HTR-8/SVneo (cell line): ENCODE data around the gene KIF22.
"Not testable (repeated sequence)": the region's sequence is repeated elsewhere in the genome, so short reads cannot be mapped to it uniquely, and the experiment has no call there.

Experiments
- DNase-seq: peaks from one replicate; pipeline ENCODE4 v3.0.0; 2011; ENCODE audit warnings: low spot score, mixed read lengths; ENCODE audit not compliant: insufficient read length
- FAIRE-seq: peaks from 2 replicates; lab custom pipeline; 2011; peaks lifted over from hg19 to GRCh38; lab: Jason Lieb, UNC

Gene KIF22

DNA sequence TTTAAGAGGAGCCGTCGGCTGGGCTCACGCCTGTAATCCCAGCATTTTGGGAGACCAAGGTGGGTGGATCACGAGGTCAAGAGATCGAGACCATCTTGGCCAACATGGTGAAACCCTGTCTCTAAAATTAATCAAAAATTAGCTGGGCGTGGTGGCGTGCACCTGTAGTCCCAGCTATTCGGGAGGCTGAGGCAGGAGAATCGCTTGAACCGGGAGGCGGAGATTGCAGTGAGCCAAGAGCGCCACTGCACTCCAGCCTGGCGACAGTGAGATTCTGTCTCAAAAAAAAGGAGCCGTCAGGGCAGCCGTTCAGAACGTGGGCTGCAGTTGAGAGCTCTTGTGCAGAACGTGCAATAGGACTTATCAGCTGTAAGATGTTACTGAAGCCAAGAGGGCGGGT, 2.6 kb downstream of the KIF22 start:
- DNase-seq, FAIRE-seq: not testable (repeated sequence)

DNA sequence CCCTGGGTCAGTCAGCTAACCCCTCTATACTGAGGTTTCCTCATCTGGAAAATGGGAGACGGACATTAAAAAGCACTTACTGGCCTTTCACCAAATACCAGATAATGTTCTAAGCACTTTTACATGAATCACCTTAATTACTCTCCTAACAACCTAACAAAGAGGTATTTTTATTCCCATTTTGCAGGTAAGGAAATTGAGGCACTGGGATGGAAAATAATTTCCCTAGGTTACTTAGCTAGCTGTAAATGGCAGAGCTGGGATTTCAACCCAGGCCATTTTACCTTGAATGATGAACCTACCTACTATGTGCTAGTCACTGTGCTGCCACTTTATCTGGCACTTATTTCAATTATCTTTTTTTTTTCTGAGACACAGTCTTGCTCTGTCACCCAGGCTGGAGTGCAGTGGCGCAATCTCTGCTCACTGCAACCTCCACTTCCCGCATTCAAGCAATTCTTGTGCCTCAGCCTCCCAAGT, 3.7 kb downstream of the KIF22 start:
- FAIRE-seq, result no peak
- no peak for DNase-seq

DNA sequence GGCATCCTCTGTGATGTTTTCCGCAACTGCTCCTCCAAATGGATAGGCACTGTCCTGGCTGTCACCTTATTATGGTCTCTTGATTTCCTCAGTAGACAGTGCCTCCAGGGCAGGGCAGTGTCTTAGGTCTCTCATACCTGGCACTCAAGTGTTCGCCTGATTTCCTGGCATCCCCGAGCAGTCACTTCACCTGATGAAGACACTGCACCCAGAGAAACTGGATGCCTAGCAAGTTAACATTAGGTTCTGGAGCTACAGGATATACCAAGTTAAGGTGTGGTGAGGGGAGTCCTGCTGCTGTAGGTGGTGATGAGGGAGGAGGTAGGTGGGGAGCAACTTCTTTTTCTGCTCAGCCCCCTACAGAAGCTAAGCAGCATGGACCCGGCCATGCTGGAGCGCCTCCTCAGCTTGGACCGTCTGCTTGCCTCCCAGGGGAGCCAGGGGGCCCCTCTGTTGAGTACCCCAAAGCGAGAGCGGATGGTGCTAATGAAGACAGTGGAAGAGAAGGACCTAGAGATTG, 11.9 kb downstream of the KIF22 start:
- FAIRE-seq, result no peak
- no peak for DNase-seq

DNA sequence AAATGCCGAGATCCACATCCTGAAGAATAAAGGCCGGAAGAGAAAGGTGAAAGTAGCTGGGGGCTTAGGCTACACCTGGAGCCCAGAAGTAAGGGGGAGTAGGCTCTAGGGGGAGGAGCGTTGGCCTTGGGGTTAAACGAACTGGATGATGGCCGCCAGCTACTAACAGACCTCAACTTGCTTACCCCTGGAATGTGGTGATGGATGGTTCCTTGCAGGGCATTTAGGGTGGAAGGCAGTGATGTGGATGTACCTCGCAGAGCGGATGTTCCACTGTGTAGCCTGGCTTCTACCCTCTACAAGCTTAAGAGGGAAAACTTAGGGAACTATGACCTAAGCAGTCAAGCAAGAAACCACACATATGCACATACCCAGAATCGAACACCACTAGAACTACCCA, 13.5 kb downstream of the KIF22 start:
- FAIRE-seq, result no peak
- no peak for DNase-seq

DNA sequence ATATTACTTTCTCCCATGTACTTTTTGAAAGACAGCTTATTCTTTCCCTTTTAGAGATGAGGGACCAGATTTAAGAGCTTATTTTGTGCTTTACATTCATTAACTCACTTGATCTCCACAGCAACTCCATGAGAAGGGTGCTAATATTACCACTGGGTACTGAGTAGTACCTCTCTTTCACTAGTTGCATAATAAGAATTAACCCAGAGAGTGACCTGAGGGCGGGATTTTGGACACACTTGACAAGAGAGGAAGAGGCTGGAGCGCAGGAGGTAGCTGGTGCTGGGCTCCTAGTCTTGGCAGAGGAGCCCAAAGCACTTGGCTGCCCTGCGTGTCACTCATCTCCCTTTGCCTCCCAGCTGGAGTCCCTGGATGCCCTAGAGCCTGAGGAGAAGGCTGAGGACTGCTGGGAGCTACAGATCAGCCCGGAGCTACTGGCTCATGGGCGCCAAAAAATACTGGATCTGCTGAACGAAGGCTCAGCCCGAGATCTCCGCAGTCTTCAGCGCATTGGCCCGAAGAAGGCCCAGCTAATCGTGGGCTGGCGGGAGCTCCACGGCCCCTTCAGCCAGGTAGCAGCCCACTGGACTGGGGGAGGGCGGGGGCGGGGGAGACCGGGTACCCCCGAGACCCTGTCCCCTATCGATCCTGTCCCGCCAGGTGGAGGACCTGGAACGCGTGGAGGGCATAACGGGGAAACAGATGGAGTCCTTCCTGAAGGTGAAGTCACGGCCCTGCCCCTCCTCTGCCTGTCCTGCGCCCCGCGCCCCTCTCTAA, 14.1 kb downstream of the KIF22 start:
- FAIRE-seq (no peak), DNase-seq (no peak)

DNA sequence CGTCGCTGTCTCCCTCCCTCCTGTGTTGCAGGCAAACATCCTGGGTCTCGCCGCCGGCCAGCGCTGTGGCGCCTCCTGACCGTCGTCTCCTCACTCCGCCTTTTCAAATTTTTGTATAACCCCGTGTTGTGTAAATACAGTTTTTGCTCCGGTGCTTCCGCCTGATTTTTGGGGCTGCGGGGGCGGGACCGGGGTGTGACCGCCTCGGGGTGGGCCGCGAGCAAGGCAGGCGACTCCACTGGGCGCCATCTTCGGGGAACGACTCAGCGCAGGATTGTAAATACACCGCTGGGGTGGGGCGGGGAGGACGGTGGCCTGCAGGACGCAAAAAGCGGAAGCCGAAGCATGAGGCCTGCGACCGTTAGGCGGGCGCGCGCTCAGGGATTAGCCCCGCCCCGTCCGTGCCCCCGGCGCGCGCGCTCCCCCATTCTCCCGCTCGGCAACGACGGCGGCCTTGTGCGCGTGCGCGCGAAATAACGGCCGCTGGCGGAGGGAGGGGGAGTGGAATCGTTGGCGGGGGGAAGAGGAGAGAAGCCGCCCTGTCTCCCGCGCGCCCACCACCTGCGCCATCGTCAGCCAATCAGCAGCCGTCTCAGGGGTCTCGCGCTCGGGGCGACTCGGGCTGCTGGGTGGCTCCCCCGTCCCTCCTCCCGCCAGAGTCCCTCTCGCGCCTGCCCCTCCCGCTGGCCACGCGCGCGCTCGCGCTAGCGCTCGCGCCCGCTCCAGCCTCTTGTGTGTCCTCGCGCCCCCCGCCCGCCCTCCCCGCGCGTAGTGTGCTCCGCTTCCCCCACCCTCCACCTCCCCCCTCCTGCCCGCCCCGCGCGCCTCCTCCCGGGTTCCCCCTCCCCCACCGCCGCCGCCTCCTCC, 14.9 kb downstream of the KIF22 start:
- FAIRE-seq (peak; percentile 84), DNase-seq (peak; percentile 92)

DNA sequence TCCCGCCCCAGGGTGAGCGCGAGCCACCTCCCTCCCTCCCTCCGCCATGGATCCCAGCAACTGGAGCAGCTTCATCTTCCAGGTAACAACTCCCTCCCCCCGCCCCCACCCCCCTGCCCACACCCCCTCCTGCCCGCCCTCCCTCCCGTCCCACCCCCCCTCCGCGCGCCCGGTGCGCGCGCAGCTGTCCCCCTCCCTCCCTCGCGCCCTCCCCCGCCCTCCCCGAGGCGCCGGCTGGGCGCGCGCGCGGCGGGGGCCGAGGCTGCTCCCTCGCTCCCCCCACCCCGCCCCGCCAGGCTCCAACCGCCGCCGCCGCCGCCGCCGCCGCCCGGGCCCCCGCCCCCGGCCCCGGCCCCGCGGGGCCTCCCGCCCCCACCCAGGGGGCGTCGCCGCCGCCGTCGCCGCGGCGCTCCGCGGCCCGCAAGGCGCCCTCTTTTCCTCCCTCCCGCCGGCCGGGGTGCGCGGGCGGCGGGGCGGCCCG, 15.6 kb downstream of the KIF22 start, which contains the start of gene MAZ:
Gene MAZ (plus strand): TSS at position 431 of the 481 bp plus-strand sequence. CDS start 173 bp downstream, outside the sequence.
- no peak for DNase-seq
- FAIRE-seq, result no peak

DNA sequence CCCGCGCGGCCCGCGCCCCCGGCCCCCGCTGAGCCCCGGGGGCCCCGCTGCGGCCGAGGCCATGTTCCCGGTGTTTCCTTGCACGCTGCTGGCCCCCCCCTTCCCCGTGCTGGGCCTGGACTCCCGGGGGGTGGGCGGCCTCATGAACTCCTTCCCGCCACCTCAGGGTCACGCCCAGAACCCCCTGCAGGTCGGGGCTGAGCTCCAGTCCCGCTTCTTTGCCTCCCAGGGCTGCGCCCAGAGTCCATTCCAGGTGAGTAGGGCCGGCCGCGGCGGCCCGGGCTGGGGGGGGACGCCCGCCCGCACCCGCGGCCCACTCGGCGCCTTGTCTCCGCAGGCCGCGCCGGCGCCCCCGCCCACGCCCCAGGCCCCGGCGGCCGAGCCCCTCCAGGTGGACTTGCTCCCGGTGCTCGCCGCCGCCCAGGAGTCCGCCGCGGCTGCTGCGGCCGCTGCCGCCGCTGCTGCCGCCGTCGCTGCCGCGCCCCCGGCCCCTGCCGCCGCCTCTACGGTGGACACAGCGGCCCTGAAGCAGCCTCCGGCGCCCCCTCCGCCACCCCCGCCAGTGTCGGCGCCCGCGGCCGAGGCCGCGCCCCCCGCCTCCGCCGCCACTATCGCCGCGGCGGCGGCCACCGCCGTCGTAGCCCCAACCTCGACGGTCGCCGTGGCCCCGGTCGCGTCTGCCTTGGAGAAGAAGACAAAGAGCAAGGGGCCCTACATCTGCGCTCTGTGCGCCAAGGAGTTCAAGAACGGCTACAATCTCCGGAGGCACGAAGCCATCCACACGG, 16.3 kb downstream of the KIF22 start:
- FAIRE-seq, result no peak
- DNase-seq, result peak; percentile 43

DNA sequence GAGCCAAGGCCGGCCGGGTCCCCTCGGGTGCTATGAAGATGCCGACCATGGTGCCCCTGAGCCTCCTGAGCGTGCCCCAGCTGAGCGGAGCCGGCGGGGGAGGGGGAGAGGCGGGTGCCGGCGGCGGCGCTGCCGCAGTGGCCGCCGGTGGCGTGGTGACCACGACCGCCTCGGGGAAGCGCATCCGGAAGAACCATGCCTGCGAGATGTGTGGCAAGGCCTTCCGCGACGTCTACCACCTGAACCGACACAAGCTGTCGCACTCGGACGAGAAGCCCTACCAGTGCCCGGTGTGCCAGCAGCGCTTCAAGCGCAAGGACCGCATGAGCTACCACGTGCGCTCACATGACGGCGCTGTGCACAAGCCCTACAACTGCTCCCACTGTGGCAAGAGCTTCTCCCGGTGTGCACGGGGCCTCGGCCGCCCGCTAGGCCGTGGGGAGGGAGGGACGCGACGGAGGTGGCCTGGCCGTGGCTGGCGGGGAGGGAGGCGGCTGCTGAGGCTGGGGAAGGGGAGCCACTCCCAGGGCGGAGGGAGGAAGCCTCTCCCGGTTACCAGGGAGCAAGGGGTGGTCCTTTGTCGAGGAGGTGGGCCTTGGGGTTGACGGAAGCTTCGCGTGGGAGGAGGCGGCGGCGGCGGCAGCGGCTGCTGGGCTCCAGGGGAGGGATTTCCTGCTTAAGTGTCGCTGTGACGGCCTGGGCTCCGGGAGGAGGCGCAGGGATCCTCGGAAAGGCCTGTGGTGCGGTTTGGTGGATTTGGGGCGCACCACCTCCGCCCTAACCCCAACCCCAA, 17.1 kb downstream of the KIF22 start:
- peak; percentile 77 for FAIRE-seq
- DNase-seq, result peak; percentile 75

DNA sequence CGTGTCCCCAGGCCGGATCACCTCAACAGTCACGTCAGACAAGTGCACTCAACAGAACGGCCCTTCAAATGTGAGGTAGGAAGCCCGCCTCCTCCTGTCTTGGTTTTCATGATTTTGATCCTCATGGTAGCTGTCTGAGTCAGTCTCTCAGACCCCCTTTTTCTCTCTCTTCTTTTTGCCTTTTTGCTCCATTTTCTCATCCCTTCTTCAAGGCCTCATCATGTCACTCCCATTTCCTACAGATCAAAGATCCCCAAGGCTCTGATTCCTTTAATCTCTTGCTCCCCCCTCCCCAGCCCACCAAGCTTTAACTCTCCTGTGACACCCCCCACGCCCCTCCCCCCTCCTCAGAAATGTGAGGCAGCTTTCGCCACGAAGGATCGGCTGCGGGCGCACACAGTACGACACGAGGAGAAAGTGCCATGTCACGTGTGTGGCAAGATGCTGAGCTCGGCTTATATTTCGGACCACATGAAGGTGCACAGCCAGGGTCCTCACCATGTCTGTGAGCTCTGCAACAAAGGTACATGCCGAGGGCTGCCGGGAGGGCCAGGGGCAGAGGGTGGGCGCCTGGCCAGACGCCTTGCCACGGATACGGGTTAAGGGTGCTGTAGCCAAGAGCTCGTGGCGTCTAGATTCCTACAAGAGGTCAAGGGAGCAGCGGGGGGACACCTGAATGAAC, 17.8 kb downstream of the KIF22 start:
- DNase-seq (no peak), FAIRE-seq (no peak)

DNA sequence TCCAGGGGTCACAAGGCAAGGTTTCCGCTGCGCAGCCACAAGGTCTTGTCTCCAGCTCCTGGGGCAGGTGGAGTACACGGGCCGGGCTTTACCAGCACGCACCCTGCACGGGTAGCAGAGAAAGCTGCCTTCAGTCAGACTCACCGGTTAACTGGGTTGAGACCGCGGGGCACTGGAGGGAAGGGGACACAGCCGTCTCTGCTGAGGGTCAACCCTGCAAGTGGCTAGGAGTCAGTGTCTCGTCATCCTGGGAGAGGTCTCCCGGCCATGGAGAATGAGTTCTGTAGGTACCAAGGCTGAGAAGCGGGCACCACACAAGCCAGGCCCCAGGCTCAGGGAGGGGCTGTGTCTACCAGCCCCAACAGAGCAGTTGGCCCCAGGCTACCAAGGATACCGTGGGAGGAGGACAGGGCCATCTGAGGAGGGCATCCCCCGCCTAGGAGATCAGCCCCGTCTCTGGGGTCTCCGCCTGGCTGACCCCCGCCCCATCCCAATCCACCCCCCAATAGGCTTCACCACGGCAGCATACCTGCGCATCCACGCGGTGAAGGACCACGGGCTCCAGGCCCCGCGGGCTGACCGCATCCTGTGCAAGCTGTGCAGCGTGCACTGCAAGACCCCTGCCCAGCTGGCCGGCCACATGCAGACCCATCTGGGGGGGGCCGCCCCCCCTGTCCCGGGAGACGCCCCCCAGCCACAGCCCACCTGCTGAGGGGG, 18.6 kb downstream of the KIF22 start:
- FAIRE-seq (no peak), DNase-seq (no peak)

DNA sequence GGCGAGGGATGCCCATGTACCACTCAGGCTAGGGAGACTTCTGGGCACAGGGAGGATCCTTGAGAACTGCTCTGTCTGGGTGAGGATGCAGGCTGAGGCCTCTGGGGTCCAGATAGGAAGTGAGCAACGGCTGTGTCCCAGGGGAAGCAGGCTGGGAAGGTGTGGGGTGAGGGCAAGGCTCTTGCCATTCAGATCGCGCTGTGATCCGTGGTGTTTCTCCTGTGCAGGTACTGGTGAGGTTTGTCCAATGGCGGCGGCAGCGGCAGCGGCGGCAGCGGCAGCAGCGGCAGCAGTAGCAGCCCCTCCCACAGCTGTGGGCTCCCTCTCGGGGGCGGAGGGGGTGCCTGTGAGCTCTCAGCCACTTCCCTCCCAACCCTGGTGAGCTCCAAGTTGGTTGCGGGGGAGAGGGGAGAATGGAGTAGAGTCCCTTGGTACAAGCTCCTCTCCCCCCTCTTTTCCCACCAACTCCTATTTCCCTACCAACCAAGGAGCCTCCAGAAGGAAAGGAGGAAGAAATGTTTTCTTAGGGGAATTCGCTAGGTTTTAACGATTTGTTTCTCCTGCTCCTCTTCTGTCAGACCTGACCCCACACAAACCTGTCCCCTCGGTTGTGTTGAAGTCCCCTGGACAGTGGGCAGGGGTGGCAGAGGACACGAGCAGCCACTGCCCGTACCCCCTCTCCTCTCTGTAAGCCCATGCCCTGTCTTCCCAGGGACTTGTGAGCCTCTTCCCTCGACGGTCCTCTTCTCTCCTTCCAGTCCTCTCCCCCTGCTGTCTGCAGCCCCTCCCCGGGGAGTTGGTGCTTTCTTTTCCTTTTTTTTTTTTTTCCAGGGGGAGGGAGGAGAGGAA, 19.5 kb downstream of the KIF22 start:
- DNase-seq (no peak), FAIRE-seq (no peak)

DNA sequence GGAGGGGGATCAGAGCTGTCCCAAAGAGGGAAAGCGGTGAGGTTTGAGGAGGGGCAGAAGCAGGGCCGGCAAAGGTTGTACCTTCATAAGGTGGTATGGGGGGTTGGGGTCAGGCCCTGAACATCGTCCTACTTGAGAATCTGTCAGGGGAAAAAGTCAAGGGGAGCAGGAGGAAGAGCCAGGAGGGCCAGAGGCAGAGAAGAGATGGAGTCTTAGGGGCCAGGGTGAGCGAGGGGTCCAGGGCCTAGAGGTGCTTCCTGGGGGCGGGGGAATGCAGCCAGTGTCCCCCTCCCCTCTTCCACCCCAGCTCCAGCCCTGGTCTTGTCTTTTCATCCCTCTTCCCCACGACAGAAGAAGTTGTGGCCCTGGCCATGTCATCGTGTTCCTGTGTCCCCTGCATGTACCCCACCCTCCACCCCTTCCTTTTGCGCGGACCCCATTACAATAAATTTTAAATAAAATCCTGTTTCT, 20.2 kb downstream of the KIF22 start:
- FAIRE-seq (no peak), DNase-seq (no peak)

DNA sequence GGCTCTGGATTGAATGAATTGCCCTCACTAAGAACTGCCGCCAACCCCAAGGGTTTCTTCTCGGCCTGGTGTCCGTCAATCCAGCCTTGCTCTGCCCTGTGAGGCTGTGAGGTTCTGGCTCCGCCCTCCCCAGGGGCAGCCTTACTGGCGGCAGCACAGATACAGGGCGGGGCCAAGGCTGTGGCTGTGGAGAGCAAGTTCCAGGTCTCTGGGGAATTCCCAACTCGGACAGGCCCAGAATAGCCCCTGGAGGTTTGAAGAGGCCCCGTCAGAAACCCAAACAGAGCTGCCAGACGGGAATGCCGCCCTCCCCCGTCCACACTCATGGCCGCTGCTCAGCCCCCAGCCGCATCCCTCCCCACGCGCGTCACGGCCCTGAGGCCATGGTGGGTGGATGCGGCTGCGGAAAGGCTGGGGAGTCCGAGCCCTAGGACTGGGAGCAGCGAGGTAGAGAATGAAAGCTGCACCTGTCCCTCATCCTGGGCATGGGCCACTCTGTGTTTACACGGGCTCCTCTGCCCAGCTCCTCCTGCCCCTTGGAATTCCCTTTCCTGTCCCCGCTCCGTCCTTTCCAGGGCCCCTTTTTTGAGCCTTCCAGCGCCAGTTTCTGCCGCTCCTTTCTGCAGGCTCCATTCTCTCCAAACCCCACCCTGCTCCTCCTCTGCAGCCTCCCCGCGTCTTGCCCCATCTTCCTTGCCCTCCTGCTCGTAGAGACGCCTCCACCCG, 20.8 kb downstream of the KIF22 start:
- FAIRE-seq, result peak; percentile 75
- peak; percentile 92 for DNase-seq

DNA sequence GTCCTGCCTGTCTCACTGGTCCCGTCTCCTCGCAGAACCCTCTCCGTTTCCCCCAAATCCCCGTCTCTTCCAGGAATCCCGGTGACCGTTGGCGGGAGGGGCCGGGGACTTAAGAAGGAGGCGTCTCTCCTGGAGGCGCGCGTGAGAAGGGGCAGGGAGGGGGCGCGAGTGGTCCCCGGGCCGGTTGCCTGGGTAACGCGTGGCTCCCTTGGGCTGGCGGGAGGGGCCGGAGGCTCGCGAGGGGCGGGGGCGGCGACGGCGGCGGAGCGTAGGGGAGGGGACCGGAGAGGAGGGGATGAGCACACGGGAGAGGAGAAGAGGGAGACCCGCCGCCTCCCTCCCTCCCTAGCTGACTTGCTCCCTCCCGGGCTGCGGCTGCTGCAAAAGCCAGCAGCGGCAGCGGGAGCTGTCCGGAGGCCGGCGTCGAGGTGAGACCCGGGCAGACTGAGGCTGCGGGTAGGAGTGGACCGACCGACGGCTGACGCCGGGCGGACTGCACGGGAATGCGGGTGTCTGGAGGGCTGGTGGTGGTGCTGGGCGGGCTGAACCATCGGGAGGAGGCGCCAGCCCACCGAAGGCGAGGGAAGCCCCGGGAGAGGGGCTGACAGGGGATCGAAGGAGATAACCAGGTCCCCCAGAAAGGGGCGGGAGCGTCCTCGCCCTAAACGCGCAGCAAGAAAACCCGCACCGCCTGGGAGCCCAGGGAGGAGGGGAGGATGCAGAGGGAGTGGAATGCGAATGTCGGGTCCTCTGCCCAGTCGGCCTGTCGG, 21.5 kb downstream of the KIF22 start, which contains the start of gene PRRT2:
Gene PRRT2 (plus strand): TSS at position 298 of the 770 bp plus-strand sequence. CDS start 862 bp downstream, outside the sequence.
- FAIRE-seq (no peak), DNase-seq (peak; percentile 37)
